DOHH2 (cell line): Measurements from ENCODE around the gene R3HDM2.
"Not testable (repeated sequence)": the region's sequence is repeated elsewhere in the genome, so short reads cannot be mapped to it uniquely, and the experiment has no call there.

Experiments used
- H3F3A ChIP-seq: fragments of 200-600 bp; sonication (generic), shearing (Covaris generic); 2 replicates; pipeline ENCODE4 v1.6.0; 2016; ENCODE audit warnings: antibody characterized with exemption, mild to moderate bottlenecking; ENCODE audit not compliant: control insufficient read depth, insufficient read depth
- H3K27ac ChIP-seq: fragments of 200-600 bp; sonication (generic); 2 replicates; pipeline ENCODE4 v1.5.1; 2014; ENCODE audit warnings: low read depth, mild to moderate bottlenecking, low read length, moderate library complexity
- H3K27me3 ChIP-seq: fragments of 200-600 bp; sonication (generic); 2 replicates; pipeline ENCODE4 v1.6.1; 2014; ENCODE audit warnings: mild to moderate bottlenecking, low read length, mixed read lengths; ENCODE audit not compliant: control insufficient read depth
- H3K36me3 ChIP-seq: fragments of 200-600 bp; sonication (generic); 2 replicates; pipeline ENCODE4 v1.6.1; 2014; ENCODE audit warnings: mild to moderate bottlenecking, low read length, moderate library complexity, mixed read lengths; ENCODE audit not compliant: control insufficient read depth
- H3K4me1 ChIP-seq: fragments of 200-600 bp; sonication (generic); 2 replicates; pipeline ENCODE4 v1.6.1; 2014; ENCODE audit warnings: mild to moderate bottlenecking, low read length, mixed read lengths; ENCODE audit not compliant: control insufficient read depth
- H3K4me2 ChIP-seq: fragments of 200-600 bp; sonication (generic); 2 replicates; pipeline ENCODE4 v1.6.0; 2014; ENCODE audit warnings: mild to moderate bottlenecking, low read length, moderate library complexity
- H3K4me3 ChIP-seq: fragments of 200-600 bp; sonication (generic); 2 replicates; pipeline ENCODE4 v1.5.1; 2014; ENCODE audit warnings: mild to moderate bottlenecking, low read length, mixed read lengths
- H3K79me2 ChIP-seq: fragments of 200-600 bp; sonication (generic); 2 replicates; pipeline ENCODE4 v1.6.1; 2014; ENCODE audit warnings: mild to moderate bottlenecking, low read length, mixed read lengths; ENCODE audit not compliant: control insufficient read depth
- H3K9me2 ChIP-seq: fragments of 200-600 bp; sonication (generic); replicated peaks from 2 replicates; pipeline ENCODE4 v1.6.1; 2014; ENCODE audit warnings: mild to moderate bottlenecking, low read length, mixed read lengths; ENCODE audit not compliant: control insufficient read depth
- H3K9me3 ChIP-seq: fragments of 200-600 bp; sonication (generic); 2 replicates; pipeline ENCODE4 v1.6.1; 2014; ENCODE audit warnings: antibody characterized with exemption, low read length, mixed read lengths; ENCODE audit not compliant: control insufficient read depth, insufficient read depth
- H4K20me1 ChIP-seq: fragments of 200-600 bp; sonication (generic); 2 replicates; pipeline ENCODE4 v1.6.0; 2014; ENCODE audit warnings: low read depth, mild to moderate bottlenecking, antibody characterized with exemption, low read length, moderate library complexity; ENCODE audit not compliant: control insufficient read depth, insufficient read depth
- EZH2phosphoT487 ChIP-seq: fragments of 200-600 bp; sonication (generic); IDR thresholded peaks from 2 replicates; pipeline ENCODE4 v1.6.1; 2017; ENCODE audit warnings: borderline replicate concordance, mild to moderate bottlenecking, antibody characterized with exemption, low read length, moderate library complexity, mixed read lengths
- TF ChIP-seq, protein P1 (sequence below): fragments of 200-600 bp; sonication (generic); IDR thresholded peaks from one replicate; pipeline ENCODE4 v1.5.1; 2014; ENCODE audit warnings: antibody characterized with exemption, mild to moderate bottlenecking, low read depth, low read length; ENCODE audit not compliant: poor library complexity, severe bottlenecking

R3HDM2 gene

GRCh38 chr12:57367121-57367520 lies 63.7 kb downstream of the R3HDM2 start:
- Histone ChIP-seq H3K36me3 (no peaks in the 10 kb centered on the region; the same call in 1 of the 2 replicates), H3K27me3 (no peaks in the 10 kb centered on the region), H3K4me1 (peaks cover 15% of the 10 kb centered on the region), H3K4me2 (no peak overlapping the region), H3K79me2 (0 out of 2 replicates have a peak, but pooled peaks cover 2% of the 10 kb centered on the region), H3K9me2 (no peaks in the 10 kb centered on the region), H3F3A (no peaks in the 10 kb centered on the region), H3K9me3 (no peaks in the 10 kb centered on the region), H3K4me3 (no peak overlapping the region), H4K20me1 (no peaks in the 10 kb centered on the region), H3K27ac (no peak overlapping the region)
- TF ChIP-seq, protein P1, sequence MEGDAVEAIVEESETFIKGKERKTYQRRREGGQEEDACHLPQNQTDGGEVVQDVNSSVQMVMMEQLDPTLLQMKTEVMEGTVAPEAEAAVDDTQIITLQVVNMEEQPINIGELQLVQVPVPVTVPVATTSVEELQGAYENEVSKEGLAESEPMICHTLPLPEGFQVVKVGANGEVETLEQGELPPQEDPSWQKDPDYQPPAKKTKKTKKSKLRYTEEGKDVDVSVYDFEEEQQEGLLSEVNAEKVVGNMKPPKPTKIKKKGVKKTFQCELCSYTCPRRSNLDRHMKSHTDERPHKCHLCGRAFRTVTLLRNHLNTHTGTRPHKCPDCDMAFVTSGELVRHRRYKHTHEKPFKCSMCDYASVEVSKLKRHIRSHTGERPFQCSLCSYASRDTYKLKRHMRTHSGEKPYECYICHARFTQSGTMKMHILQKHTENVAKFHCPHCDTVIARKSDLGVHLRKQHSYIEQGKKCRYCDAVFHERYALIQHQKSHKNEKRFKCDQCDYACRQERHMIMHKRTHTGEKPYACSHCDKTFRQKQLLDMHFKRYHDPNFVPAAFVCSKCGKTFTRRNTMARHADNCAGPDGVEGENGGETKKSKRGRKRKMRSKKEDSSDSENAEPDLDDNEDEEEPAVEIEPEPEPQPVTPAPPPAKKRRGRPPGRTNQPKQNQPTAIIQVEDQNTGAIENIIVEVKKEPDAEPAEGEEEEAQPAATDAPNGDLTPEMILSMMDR: no peak
- no peak for TF ChIP-seq EZH2phosphoT487

GRCh38 chr12:57366315-57366714 lies 64.5 kb downstream of the R3HDM2 start:
- TF ChIP-seq, protein P1: no peak
- no peak for TF ChIP-seq EZH2phosphoT487
- no peak overlapping the region for H3K27ac ChIP-seq

DNA sequence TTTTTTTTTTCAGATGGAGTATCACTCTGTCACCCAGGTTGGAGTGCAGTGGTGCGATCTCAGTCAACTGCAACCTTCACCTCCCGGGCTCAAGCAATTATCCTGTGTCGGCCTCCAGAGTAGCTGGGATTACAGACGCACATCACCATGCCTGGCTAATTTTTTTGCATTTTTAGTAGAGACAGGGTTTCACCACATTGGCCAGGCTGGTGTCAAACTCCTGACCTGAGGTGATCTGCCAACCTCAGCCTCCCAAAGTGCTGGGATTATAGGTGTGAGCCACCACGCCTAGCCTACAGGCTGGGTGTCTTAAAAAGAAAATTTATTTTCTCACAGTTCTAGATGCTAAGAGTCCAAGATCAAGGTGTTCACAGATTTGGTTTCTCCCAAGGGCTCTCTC lies 66.7 kb downstream of the R3HDM2 start:
- H3K4me3 ChIP-seq, H3K27me3 ChIP-seq, H3K79me2 ChIP-seq, H3K4me2 ChIP-seq, H4K20me1 ChIP-seq, H3F3A ChIP-seq, H3K4me1 ChIP-seq, H3K9me2 ChIP-seq, H3K27ac ChIP-seq, H3K36me3 ChIP-seq, H3K9me3 ChIP-seq: not testable (repeated sequence)

More at GRCh38 chr12:57366315-57366714, 64.5 kb downstream of the R3HDM2 start:
- Histone ChIP-seq H3K4me2 (no peak overlapping the region), H4K20me1 (no peaks in the 10 kb centered on the region), H3K36me3 (no peaks in the 10 kb centered on the region; the same call in 1 of the 2 replicates), H3K4me3 (no peak overlapping the region), H3K9me3 (no peaks in the 10 kb centered on the region), H3K27me3 (no peaks in the 10 kb centered on the region), H3F3A (no peaks in the 10 kb centered on the region), H3K79me2 (0 out of 2 replicates have a peak, but pooled peaks cover 2% of the 10 kb centered on the region), H3K4me1 (peaks cover 15% of the 10 kb centered on the region), H3K9me2 (no peaks in the 10 kb centered on the region)

DNA sequence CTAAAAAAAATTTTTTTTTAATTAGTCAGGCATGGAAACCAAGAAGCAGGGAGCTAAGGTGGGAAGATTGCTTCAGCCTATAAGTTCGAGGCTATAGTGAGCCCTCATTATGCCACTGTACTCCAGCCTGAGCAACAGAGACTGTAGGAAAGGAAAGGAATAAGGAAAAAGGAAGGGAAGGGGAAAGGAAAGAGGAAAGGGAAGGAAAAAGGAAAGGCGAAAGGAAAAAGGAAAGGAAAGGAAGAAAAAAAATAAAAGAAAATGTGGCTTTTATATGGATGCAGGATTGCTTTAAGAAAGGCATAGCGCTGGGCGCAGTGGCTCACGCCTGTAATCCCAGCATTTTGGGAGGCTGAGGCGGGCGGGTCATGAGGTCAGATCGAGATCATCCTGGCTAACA lies 70.4 kb downstream of the R3HDM2 start:
- Histone ChIP-seq H3K27ac (no peak overlapping the region), H3F3A (0 out of 2 replicates have a peak, but pooled peaks cover 3% of the 10 kb centered on the region), H3K4me3 (no peak overlapping the region), H4K20me1 (no peaks in the 10 kb centered on the region), H3K27me3 (no peaks in the 10 kb centered on the region), H3K79me2 (no peaks in the 10 kb centered on the region), H3K4me1 (no peaks in the 10 kb centered on the region), H3K4me2 (no peak overlapping the region), H3K9me3 (no peaks in the 10 kb centered on the region), H3K9me2 (no peaks in the 10 kb centered on the region), H3K36me3 (no peaks in the 10 kb centered on the region)
- TF ChIP-seq EZH2phosphoT487: no peak
- TF ChIP-seq, protein P1: no peak
